ENCODE data around the gene TNFSF18. TPM values are rescaled to one million over a fixed set of nuclear protein-coding genes. Genes with fewer than 3 reads are reported as not detected.

TNFSF18 gene
- total RNA-seq, 1 experiment from 2014 or later, result not detected

GRCh38 chr1:173042806-173043205 lies 7.9 kb downstream of the TNFSF18 start (continued):
- no peak for TF ChIP-seq ZNF281 (CRISPR knock-in tag; IDR thresholded peaks at IDR 0.05)
- no peak for TF ChIP-seq PRDM15 (CRISPR knock-in tag; IDR thresholded peaks at IDR 0.05)
- TF ChIP-seq SOX15 (CRISPR knock-in tag; IDR thresholded peaks at IDR 0.05), result no peak
- no peak for TF ChIP-seq SP1 (CRISPR knock-in tag; conservative IDR thresholded peaks at IDR 0.05)

DNA sequence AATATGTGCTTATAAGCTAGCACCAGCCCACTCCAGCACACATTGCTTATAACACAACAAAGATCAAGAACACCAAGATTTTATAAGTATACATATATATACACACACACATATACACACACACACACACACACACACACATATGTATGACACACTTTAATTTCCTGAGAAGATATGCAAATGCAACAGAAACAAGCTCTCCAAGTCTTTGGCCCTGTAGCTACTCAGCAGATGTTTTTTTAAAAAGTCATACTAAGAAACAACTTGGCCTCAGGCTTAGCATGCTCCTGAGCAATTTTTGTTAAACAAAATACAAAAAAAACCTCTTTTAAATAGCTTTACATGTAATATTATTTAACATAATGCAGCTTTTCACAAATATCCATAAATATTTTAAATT lies 11.1 kb downstream of the TNFSF18 start:
- Mint-ChIP-seq H3K27me3 (ENCODE audit: low read depth) (no peaks in the 10 kb centered on the region), H3K27ac (no peak overlapping the region), H3K4me1 (peaks cover 5% of the 10 kb centered on the region; the same call in 1 of the 2 replicates), H3K4me3 (no peak overlapping the region), H3K36me3 (no peaks in the 10 kb centered on the region), H3K9me3 (no peaks in the 10 kb centered on the region)
- no peak for ATAC-seq
- ChIA-PET POLR2A (no interaction called here), CTCF (no interaction called here)
- no peak for DNase-seq (ENCODE audit: low spot score)
- TF ChIP-seq PREB (CRISPR knock-in tag; IDR thresholded peaks at IDR 0.05; ENCODE audit: borderline replicate concordance), result no peak
- TF ChIP-seq, protein P1, sequence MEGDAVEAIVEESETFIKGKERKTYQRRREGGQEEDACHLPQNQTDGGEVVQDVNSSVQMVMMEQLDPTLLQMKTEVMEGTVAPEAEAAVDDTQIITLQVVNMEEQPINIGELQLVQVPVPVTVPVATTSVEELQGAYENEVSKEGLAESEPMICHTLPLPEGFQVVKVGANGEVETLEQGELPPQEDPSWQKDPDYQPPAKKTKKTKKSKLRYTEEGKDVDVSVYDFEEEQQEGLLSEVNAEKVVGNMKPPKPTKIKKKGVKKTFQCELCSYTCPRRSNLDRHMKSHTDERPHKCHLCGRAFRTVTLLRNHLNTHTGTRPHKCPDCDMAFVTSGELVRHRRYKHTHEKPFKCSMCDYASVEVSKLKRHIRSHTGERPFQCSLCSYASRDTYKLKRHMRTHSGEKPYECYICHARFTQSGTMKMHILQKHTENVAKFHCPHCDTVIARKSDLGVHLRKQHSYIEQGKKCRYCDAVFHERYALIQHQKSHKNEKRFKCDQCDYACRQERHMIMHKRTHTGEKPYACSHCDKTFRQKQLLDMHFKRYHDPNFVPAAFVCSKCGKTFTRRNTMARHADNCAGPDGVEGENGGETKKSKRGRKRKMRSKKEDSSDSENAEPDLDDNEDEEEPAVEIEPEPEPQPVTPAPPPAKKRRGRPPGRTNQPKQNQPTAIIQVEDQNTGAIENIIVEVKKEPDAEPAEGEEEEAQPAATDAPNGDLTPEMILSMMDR (IDR thresholded peaks at IDR 0.05), result no peak
- no peak for TF ChIP-seq ZNF121 (CRISPR knock-in tag; IDR thresholded peaks at IDR 0.05)
- TF ChIP-seq, protein P2, sequence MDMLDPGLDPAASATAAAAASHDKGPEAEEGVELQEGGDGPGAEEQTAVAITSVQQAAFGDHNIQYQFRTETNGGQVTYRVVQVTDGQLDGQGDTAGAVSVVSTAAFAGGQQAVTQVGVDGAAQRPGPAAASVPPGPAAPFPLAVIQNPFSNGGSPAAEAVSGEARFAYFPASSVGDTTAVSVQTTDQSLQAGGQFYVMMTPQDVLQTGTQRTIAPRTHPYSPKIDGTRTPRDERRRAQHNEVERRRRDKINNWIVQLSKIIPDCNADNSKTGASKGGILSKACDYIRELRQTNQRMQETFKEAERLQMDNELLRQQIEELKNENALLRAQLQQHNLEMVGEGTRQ (CRISPR knock-in tag; IDR thresholded peaks at IDR 0.05), result no peak
- no peak for TF ChIP-seq SOX15 (CRISPR knock-in tag; IDR thresholded peaks at IDR 0.05)
- TF ChIP-seq, protein P3, sequence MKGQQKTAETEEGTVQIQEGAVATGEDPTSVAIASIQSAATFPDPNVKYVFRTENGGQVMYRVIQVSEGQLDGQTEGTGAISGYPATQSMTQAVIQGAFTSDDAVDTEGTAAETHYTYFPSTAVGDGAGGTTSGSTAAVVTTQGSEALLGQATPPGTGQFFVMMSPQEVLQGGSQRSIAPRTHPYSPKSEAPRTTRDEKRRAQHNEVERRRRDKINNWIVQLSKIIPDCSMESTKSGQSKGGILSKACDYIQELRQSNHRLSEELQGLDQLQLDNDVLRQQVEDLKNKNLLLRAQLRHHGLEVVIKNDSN (CRISPR knock-in tag; IDR thresholded peaks at IDR 0.05), result no peak
- no peak for TF ChIP-seq ZNF281 (CRISPR knock-in tag; IDR thresholded peaks at IDR 0.05)
- TF ChIP-seq, protein P4, sequence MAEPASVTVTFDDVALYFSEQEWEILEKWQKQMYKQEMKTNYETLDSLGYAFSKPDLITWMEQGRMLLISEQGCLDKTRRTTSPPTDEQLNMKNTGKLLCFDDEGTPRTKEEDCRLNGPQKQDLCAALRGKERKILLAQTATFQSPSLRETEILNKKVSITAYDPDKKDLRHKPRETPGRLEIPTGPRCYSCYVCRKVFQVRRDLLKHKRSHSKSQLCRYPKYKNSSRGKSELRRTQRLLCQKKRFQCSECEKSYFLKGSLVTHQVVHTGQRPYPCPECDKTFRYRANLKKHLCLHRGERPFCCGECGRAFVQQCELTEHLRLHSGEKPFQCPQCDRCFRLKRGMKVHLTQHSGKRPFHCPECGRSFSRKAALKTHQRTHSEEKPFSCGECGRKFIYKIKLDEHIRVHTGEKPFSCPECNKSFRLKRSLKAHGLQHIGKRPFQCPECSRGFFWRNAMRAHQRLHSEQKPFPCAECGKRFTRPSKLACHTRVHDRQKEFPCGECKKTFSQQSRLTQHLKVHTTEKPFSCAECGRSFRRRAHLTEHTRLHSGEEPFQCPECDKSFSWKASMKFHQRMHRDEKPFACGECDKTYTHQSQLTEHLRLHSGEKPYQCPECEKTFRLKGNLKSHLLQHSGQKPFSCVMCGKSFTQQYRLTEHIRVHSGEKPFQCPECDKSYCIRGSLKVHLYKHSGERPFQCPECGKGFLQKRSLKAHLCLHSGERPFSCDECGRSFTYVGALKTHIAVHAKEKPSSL (CRISPR knock-in tag; conservative IDR thresholded peaks at IDR 0.05), result no peak
- no peak for TF ChIP-seq MXD4 (CRISPR knock-in tag; IDR thresholded peaks at IDR 0.05; ENCODE audit: borderline replicate concordance)
- TF ChIP-seq ESRRA (CRISPR knock-in tag; IDR thresholded peaks at IDR 0.05; ENCODE audit: borderline replicate concordance), result no peak
- TF ChIP-seq, protein P5, sequence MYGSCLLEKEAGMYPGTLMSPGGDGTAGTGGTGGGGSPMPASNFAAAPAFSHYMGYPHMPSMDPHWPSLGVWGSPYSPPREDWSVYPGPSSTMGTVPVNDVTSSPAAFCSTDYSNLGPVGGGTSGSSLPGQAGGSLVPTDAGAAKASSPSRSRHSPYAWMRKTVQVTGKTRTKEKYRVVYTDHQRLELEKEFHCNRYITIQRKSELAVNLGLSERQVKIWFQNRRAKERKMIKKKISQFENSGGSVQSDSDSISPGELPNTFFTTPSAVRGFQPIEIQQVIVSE (CRISPR knock-in tag; IDR thresholded peaks at IDR 0.05; ENCODE audit: borderline replicate concordance), result no peak
